ENCODE data around the gene ARHGAP20.

GRCh38 chr11:110566577-110566976, 145.7 kb downstream of the ARHGAP20 start:
- no peak for TF ChIP-seq PATZ1 (CRISPR knock-in tag; IDR thresholded peaks at IDR 0.05; ENCODE audit: borderline replicate concordance)
- TF ChIP-seq ARNTL (CRISPR knock-in tag; IDR thresholded peaks at IDR 0.05; ENCODE audit: borderline replicate concordance, low read depth), result no peak
- TF ChIP-seq ZFP3 (CRISPR knock-in tag; IDR thresholded peaks at IDR 0.05), result no peak
- TF ChIP-seq ISL1 (CRISPR knock-in tag; IDR thresholded peaks at IDR 0.05), result no peak
- TF ChIP-seq CREB5 (CRISPR knock-in tag; IDR thresholded peaks at IDR 0.05; ENCODE audit: low read depth), result no peak
- TF ChIP-seq TCF4 (CRISPR knock-in tag; IDR thresholded peaks at IDR 0.05; ENCODE audit: borderline replicate concordance), result no peak
- TF ChIP-seq TOX (CRISPR knock-in tag; IDR thresholded peaks at IDR 0.05; ENCODE audit: borderline replicate concordance), result no peak

Measured in SK-N-SH treated with all-trans-retinoic acid at 6 μM for 48 hours (cell line).